HG03196 (cell line): Measurements from ENCODE around the gene CKS2.

Experiments used
- ATAC-seq: cut with Tn5 transposase; IDR thresholded peaks from one replicate; pipeline ENCODE4 v1.9.1; 2021; ENCODE audit not compliant: unreplicated experiment

CKS2 gene

GRCh38 chr9:89346696-89347095 is 35.7 kb downstream of the CKS2 start:
- ATAC-seq = no peak

- ATAC-seq = no peak
These were observed 36.7 kb downstream of the CKS2 start for GRCh38 chr9:89347651-89348050.

GRCh38 chr9:89349607-89350006 is 38.6 kb downstream of the CKS2 start:
- no peak for ATAC-seq

GRCh38 chr9:89350988-89351557 is 40.1 kb downstream of the CKS2 start:
- ATAC-seq = no peak

GRCh38 chr9:89351584-89352300 is 40.7 kb downstream of the CKS2 start:
- ATAC-seq = no peak

GRCh38 chr9:89352451-89352850 is 41.5 kb downstream of the CKS2 start:
- ATAC-seq = no peak

- no peak for ATAC-seq
These were observed 42.1 kb downstream of the CKS2 start for GRCh38 chr9:89352874-89353649.

GRCh38 chr9:89353989-89354388 is 43.0 kb downstream of the CKS2 start:
- no peak for ATAC-seq

GRCh38 chr9:89354471-89354870 is 43.5 kb downstream of the CKS2 start:
- no peak for ATAC-seq

- ATAC-seq = no peak
These were observed 45.8 kb downstream of the CKS2 start for GRCh38 chr9:89356782-89357181.

GRCh38 chr9:89357331-89358197 is 46.6 kb downstream of the CKS2 start:
- ATAC-seq = no peak

GRCh38 chr9:89358376-89358916 is 47.5 kb downstream of the CKS2 start:
- ATAC-seq = no peak

- ATAC-seq = no peak
These were observed 48.0 kb downstream of the CKS2 start for GRCh38 chr9:89358985-89359384.

- no peak for ATAC-seq
These were observed 48.8 kb downstream of the CKS2 start for GRCh38 chr9:89359751-89360261.

- ATAC-seq = no peak
These were observed 49.5 kb downstream of the CKS2 start for GRCh38 chr9:89360465-89360864.

- no peak for ATAC-seq
These were observed 50.0 kb downstream of the CKS2 start for GRCh38 chr9:89361031-89361430.

- no peak for ATAC-seq
These were observed 51.0 kb downstream of the CKS2 start for GRCh38 chr9:89361816-89362646.

- no peak for ATAC-seq
These were observed 51.8 kb downstream of the CKS2 start for GRCh38 chr9:89362647-89363310.

GRCh38 chr9:89363311-89363670 is 52.3 kb downstream of the CKS2 start:
- no peak for ATAC-seq
